Measurements from ENCODE around the gene KCNJ13.

DNA sequence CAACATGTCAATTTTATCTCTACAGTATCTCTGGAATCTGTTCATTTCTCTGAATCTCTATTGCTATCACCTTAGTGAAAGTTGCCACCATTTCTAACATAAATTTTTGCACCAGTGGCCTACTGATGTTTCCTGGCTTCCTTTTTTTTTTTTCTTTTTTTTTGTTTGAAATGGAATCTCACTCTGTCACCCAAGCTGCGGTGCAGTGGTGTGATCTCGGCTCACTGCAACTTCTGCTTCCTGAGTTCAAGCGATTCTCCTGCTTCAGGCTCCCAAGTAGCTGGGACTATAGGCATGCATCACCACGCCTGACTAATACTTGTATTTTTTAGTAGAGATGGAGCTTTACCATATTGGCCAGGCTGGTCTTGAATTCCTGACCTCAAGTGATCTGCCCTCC is 35.1 kb downstream of the KCNJ13 start:
- TF ChIP-seq, protein P1, sequence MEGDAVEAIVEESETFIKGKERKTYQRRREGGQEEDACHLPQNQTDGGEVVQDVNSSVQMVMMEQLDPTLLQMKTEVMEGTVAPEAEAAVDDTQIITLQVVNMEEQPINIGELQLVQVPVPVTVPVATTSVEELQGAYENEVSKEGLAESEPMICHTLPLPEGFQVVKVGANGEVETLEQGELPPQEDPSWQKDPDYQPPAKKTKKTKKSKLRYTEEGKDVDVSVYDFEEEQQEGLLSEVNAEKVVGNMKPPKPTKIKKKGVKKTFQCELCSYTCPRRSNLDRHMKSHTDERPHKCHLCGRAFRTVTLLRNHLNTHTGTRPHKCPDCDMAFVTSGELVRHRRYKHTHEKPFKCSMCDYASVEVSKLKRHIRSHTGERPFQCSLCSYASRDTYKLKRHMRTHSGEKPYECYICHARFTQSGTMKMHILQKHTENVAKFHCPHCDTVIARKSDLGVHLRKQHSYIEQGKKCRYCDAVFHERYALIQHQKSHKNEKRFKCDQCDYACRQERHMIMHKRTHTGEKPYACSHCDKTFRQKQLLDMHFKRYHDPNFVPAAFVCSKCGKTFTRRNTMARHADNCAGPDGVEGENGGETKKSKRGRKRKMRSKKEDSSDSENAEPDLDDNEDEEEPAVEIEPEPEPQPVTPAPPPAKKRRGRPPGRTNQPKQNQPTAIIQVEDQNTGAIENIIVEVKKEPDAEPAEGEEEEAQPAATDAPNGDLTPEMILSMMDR (conservative IDR thresholded peaks at IDR 0.05): no peak
- TF ChIP-seq EZH2 (IDR thresholded peaks at IDR 0.05; ENCODE audit: low read depth): no peak
